Progenitor cell of endocrine pancreas (in vitro differentiated cells): Measurements from ENCODE around the gene FFAR4. TPM values are rescaled to one million over a fixed set of nuclear protein-coding genes. Genes with fewer than 3 reads are reported as not detected.

ENCODE experiments used
- DNase-seq: peaks from one replicate; pipeline ENCODE4 v3.0.0; 2021; ENCODE audit warnings: low spot score; ENCODE audit not compliant: unreplicated experiment
- H3K27ac Mint-ChIP-seq: 2 replicates; pipeline ENCODE4 v1.8.0; 2021; ENCODE audit warnings: mild to moderate bottlenecking, moderate library complexity, mixed read lengths
- H3K27me3 Mint-ChIP-seq: 2 replicates; pipeline ENCODE4 v1.8.0; 2021; ENCODE audit warnings: mixed read lengths
- H3K36me3 Mint-ChIP-seq: 2 replicates; pipeline ENCODE4 v1.8.0; 2022; ENCODE audit warnings: mixed read lengths; ENCODE audit not compliant: insufficient read depth
- H3K4me1 Mint-ChIP-seq: 2 replicates; pipeline ENCODE4 v1.8.0; 2021; ENCODE audit warnings: low read depth, mixed read lengths
- H3K4me3 Mint-ChIP-seq: 2 replicates; pipeline ENCODE4 v1.8.0; 2021; ENCODE audit warnings: low read depth, mild to moderate bottlenecking, moderate library complexity, mixed read lengths
- H3K9me3 Mint-ChIP-seq: 2 replicates; pipeline ENCODE4 v1.8.0; 2021; ENCODE audit warnings: low read depth, mixed read lengths
- total RNA-seq: library from RNA; stranded (reverse); gene quantifications from 2 replicates; pipeline ENCODE4 v1.2.1, GENCODE V29; 2021
- TF ChIP-seq, protein P1 (sequence below): fragments of 200-600 bp; sonication (generic); IDR thresholded peaks from one replicate; pipeline ENCODE4 v1.5.0; 2021; ENCODE audit warnings: antibody characterized with exemption, mild to moderate bottlenecking; ENCODE audit not compliant: unreplicated experiment

Gene FFAR4
- total RNA-seq, 1 donor from 2014 or later = 0.07 TPM

DNA sequence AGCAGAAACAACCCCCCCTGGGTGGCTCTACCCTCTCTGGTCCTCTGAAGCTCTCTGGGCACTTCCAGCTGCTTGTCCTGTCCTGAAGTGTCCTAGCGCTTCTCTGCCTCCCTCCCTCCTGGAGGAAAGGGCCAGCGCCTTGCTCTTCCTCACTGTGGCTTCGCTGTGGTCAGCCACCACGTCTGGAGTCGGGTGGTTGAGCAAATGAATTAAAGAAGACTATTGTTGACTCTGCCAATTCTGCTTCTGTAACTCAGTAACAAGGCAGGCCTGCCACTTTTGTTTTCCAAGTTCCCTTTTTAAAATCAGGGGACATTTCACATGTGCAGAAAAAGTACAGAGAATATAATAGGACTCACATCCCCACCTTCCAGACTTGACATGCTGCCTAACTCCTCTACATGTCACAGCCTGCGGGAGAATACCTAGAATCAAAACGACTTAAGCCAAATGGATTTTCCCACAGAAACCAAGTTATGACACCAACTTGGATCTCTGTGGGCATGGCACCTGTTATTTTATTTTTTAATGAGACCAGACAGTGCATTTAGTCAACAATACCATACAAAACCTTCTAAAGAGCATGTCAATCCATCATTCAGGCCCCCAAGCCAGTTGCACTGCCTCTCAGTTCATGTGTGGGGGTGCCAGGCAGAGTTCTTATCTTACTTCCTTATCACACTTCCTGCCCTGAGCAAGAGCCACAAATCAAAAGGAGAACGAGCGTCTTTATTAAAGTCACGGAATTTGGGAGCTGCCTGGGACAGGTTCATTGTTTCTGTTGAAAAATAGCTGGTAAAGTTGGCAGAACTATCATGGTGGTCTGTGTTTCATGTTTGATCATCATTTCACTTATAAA is 6.8 kb downstream of the FFAR4 start:
- Mint-ChIP-seq H3K27me3 (peaks cover 43% of the 10 kb centered on the region), H3K4me1 (peaks cover 20% of the 10 kb centered on the region), H3K9me3 (no peaks in the 10 kb centered on the region), H3K27ac (no peak overlapping the region), H3K4me3 (no peak overlapping the region), H3K36me3 (no peaks in the 10 kb centered on the region)
- no peak for DNase-seq
- TF ChIP-seq, protein P1, sequence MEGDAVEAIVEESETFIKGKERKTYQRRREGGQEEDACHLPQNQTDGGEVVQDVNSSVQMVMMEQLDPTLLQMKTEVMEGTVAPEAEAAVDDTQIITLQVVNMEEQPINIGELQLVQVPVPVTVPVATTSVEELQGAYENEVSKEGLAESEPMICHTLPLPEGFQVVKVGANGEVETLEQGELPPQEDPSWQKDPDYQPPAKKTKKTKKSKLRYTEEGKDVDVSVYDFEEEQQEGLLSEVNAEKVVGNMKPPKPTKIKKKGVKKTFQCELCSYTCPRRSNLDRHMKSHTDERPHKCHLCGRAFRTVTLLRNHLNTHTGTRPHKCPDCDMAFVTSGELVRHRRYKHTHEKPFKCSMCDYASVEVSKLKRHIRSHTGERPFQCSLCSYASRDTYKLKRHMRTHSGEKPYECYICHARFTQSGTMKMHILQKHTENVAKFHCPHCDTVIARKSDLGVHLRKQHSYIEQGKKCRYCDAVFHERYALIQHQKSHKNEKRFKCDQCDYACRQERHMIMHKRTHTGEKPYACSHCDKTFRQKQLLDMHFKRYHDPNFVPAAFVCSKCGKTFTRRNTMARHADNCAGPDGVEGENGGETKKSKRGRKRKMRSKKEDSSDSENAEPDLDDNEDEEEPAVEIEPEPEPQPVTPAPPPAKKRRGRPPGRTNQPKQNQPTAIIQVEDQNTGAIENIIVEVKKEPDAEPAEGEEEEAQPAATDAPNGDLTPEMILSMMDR = no peak

DNA sequence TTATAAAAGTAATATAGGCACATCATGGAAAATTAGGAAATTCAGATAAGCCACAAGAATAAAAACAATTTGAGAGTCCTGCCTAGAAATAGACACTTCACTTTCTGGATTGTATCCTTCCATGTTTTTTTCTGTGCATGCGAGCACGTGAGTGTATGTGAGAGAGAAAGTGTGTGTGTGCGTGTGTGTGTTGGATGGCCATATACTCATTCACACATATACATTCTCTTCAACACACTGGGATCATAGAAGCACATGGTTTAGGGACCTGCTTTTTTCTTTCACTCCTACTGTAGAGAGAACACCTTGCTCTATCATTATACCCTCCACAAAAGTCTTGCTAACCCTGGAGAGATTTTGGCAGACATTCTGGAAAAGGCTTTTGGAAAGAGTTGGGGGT is 7.5 kb downstream of the FFAR4 start:
- TF ChIP-seq, protein P1 = no peak
- DNase-seq = no peak
- H3K4me1 Mint-ChIP-seq = peaks cover 20% of the 10 kb centered on the region
- no peak overlapping the region for H3K27ac Mint-ChIP-seq
- H3K27me3 Mint-ChIP-seq = peaks cover 36% of the 10 kb centered on the region
- no peak overlapping the region for H3K4me3 Mint-ChIP-seq
- no peaks in the 10 kb centered on the region for H3K36me3 Mint-ChIP-seq
- H3K9me3 Mint-ChIP-seq = no peaks in the 10 kb centered on the region

DNA sequence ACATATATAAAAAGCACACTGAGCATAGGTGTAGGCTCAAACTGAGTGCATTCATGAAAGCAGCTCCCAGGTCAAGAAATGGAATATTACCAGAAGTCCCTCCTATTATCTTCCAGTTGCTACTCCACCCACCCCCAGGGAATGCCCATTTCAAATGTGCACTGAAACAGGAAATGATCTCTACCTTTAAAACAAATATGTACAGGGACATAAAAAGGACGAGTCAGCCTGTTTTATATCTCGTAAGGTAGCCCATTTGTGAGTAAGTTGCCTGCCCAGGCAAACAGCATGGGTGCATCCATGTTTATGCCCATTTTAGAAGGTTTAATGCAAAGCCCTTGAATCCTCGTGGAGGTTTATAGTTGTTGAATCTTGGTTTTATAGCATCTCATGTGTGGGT is 10.4 kb downstream of the FFAR4 start:
- Mint-ChIP-seq H3K27ac (no peak overlapping the region), H3K27me3 (peaks cover 9% of the 10 kb centered on the region), H3K4me1 (peaks cover 24% of the 10 kb centered on the region), H3K9me3 (no peaks in the 10 kb centered on the region), H3K36me3 (no peaks in the 10 kb centered on the region), H3K4me3 (no peak overlapping the region)
- no peak for DNase-seq
- TF ChIP-seq, protein P1 = no peak

DNA sequence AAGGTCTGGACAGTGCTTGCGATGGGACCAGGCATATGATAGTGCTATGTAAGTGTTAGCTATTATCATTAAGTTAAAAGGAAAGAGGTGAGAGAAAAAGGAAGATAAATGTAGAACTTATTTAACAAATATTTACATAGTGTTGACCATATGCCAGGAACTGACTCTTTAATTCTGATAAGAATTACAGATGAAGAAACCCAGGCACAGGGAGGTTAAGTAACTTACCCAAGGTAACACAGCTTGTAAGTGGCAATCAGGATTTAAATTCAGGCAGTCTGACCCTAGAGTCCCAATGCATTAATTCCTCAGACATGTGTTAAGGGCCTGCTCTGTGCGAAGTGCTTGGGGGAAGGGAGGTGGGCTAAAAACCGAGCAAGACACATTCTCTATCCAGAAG is 11.1 kb downstream of the FFAR4 start:
- DNase-seq = no peak
- TF ChIP-seq, protein P1 = no peak
- Mint-ChIP-seq H3K4me3 (no peak overlapping the region), H3K27ac (peak overlapping the region; percentile 29), H3K4me1 (peaks cover 21% of the 10 kb centered on the region), H3K27me3 (peaks cover 3% of the 10 kb centered on the region), H3K9me3 (no peaks in the 10 kb centered on the region), H3K36me3 (no peaks in the 10 kb centered on the region)

DNA sequence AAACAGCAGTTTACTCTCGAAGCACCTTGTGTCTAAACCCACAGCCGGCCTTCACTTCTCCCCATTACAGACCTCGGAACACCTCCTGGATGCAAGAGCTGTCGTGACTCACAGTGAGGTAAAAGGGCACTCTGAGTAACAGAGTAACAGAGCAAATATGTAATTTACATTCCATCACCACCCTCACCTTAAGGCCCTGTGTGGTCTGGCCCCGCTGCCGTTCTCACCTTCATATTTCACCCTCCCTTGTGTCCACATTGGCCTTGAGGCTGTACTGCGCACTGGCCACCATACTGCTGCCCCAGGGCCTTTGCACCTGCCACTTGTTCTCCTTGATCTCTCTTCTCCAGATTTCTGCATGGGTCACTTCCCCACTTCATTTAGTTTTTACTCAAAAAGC is 12.6 kb downstream of the FFAR4 start:
- H3K9me3 Mint-ChIP-seq = no peaks in the 10 kb centered on the region

More for the DNA sequence above, 12.6 kb downstream of the FFAR4 start:
- Mint-ChIP-seq H3K27me3 (peaks cover 3% of the 10 kb centered on the region), H3K27ac (no peak overlapping the region), H3K4me3 (no peak overlapping the region), H3K4me1 (peaks cover 12% of the 10 kb centered on the region), H3K36me3 (no peaks in the 10 kb centered on the region)
- TF ChIP-seq, protein P1 = no peak
- DNase-seq = no peak
